ENCODE measurements around the gene DHRSX. TPM values are rescaled to one million over a fixed set of nuclear protein-coding genes. Genes with fewer than 3 reads are reported as not detected.
"Not testable (repeated sequence)": the region's sequence is repeated elsewhere in the genome, so short reads cannot be mapped to it uniquely, and the experiment has no call there.

Gene DHRSX
- total and polyA plus RNA-seq, 2 experiments from 2014 or later: 15.2 to 30.2 TPM

DNA sequence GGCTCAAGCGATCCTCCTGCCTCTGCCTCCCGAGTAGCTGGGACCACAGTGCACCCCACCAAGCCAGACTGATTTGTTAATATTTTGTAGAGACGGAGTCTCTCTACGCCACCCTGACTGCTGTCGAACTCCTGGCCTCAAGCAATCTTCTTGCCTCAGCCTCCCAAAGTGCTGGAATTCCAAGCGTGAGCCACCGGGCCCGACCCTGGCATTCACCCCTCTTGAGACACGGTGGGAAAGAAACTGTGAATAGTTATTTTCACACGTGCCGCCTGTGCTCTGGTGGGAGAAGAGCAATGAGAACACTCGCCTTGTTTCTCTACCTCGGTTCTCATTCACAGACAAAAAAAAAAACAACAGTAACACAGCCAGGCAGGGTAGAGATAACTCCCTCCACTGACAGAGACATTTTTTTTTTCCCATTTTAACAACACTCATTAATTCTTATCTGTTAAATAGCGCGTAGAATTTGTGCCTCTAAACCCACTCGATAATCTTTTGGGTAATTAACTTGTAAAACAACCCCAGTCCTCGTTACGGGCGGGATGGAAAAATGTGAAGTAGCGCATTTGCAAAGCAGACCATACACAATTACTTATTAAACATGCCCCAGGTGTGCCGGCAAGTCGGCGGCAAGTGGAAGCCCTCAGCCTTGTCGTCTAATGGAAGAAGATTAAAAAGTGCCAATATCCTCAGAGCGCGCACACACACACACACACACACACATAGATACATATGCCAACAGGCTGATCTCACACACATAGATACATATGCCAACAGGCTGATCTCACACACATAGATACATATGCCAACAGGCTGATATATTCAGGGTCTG lies 103.3 kb downstream of the DHRSX start:
- H3K4me2 ChIP-seq (ENCODE audit: unreplicated experiment): no peak overlapping the region
- no peaks in the 10 kb centered on the region for H3K36me3 ChIP-seq (ENCODE audit: low read depth)
- no peak for TF ChIP-seq EZH2phosphoT487 (IDR thresholded peaks at IDR 0.05; ENCODE audit: insufficient read depth, low read depth)
- no peak for TF ChIP-seq EZH2 (IDR thresholded peaks at IDR 0.05; ENCODE audit: insufficient read depth, poor library complexity, severe bottlenecking)
- 72 to 76% methylated on average over 26 of the region's 26 CpGs for WGBS, 2 experiments (ENCODE audit: low coverage in 1 of 2, low lambda C conversion rate in 2 of 2, missing lambda C conversion rate in 2 of 2)
- no peaks in the 10 kb centered on the region for H3K79me2 ChIP-seq (ENCODE audit: insufficient read depth)
- in situ Hi-C loops (cut with MboI): no loop called here
- H3K27me3 ChIP-seq (replicated peaks; ENCODE audit: insufficient read depth): no peaks in the 10 kb centered on the region
- H3K9ac ChIP-seq: no peak overlapping the region
- no peaks in the 10 kb centered on the region for H4K20me1 ChIP-seq (ENCODE audit: insufficient read depth)
- H2AFZ ChIP-seq: no peak overlapping the region
- no peak overlapping the region for H3K4me3 ChIP-seq
- H3K9me3 ChIP-seq (ENCODE audit: low read depth): no peaks in the 10 kb centered on the region
- peaks cover 17% of the 10 kb centered on the region; the same call in 1 of the 2 replicates for H3K4me1 ChIP-seq (ENCODE audit: insufficient read depth)
- peak; percentile 12 for DNase-seq
- H3K27ac ChIP-seq: no peak overlapping the region
- H3F3A ChIP-seq (ENCODE audit: insufficient read depth): peaks cover 17% of the 10 kb centered on the region
- no peaks in the 10 kb centered on the region for H3K9me2 ChIP-seq (ENCODE audit: insufficient read depth)

- no peak overlapping the region for H3K27ac ChIP-seq
- H3K4me3 ChIP-seq: no peak overlapping the region
- no peak overlapping the region for H3K4me2 ChIP-seq (ENCODE audit: unreplicated experiment)
- no peaks in the 10 kb centered on the region for H3K36me3 ChIP-seq (ENCODE audit: low read depth)
- TF ChIP-seq EZH2phosphoT487 (IDR thresholded peaks at IDR 0.05; ENCODE audit: insufficient read depth, low read depth) (no peak), EZH2 (IDR thresholded peaks at IDR 0.05; ENCODE audit: insufficient read depth, poor library complexity, severe bottlenecking) (no peak)
- no peaks in the 10 kb centered on the region for H3K79me2 ChIP-seq (ENCODE audit: insufficient read depth)
- no peaks in the 10 kb centered on the region for H3K9me3 ChIP-seq (ENCODE audit: low read depth)
- H3K27me3 ChIP-seq (replicated peaks; ENCODE audit: insufficient read depth): no peaks in the 10 kb centered on the region
- in situ Hi-C loops (cut with MboI): no loop called here
- 0 out of 2 replicates have a peak, but pooled peaks cover 4% of the 10 kb centered on the region for H3F3A ChIP-seq (ENCODE audit: insufficient read depth)
- no peak for DNase-seq
- H3K4me1 ChIP-seq (ENCODE audit: insufficient read depth): peaks cover 5% of the 10 kb centered on the region; the same call in 1 of the 2 replicates
- H4K20me1 ChIP-seq (ENCODE audit: insufficient read depth): no peaks in the 10 kb centered on the region
- H3K9me2 ChIP-seq (ENCODE audit: insufficient read depth): no peaks in the 10 kb centered on the region
- WGBS, 2 experiments (ENCODE audit: low coverage in 1 of 2, low lambda C conversion rate in 2 of 2, missing lambda C conversion rate in 2 of 2): 89 to 95% methylated on average over 17 to 19 of the region's 19 CpGs
- no peak overlapping the region for H2AFZ ChIP-seq
- H3K9ac ChIP-seq: no peak overlapping the region
Observed at GRCh38 chrX:2395261-2395992, 105.3 kb downstream of the DHRSX start.

- Histone ChIP-seq H3K4me2 (ENCODE audit: unreplicated experiment) (no peak overlapping the region), H3K27me3 (replicated peaks; ENCODE audit: insufficient read depth) (no peaks in the 10 kb centered on the region), H3F3A (ENCODE audit: insufficient read depth) (no peaks in the 10 kb centered on the region), H3K79me2 (ENCODE audit: insufficient read depth) (no peaks in the 10 kb centered on the region), H3K4me3 (no peak overlapping the region), H3K9me3 (ENCODE audit: low read depth) (no peaks in the 10 kb centered on the region), H3K36me3 (ENCODE audit: low read depth) (no peaks in the 10 kb centered on the region), H3K9me2 (ENCODE audit: insufficient read depth) (no peaks in the 10 kb centered on the region), H3K27ac (no peak overlapping the region), H4K20me1 (ENCODE audit: insufficient read depth) (no peaks in the 10 kb centered on the region), H3K4me1 (ENCODE audit: insufficient read depth) (no peaks in the 10 kb centered on the region), H3K9ac (no peak overlapping the region), H2AFZ (no peak overlapping the region)
- in situ Hi-C loops (cut with MboI): no loop called here
- TF ChIP-seq EZH2phosphoT487 (IDR thresholded peaks at IDR 0.05; ENCODE audit: insufficient read depth, low read depth) (no peak), EZH2 (IDR thresholded peaks at IDR 0.05; ENCODE audit: insufficient read depth, poor library complexity, severe bottlenecking) (no peak)
- 76 to 80% methylated on average over 15 of the region's 15 CpGs for WGBS, 2 experiments (ENCODE audit: low coverage in 1 of 2, low lambda C conversion rate in 2 of 2, missing lambda C conversion rate in 2 of 2)
- peak; percentile 64 for DNase-seq
Observed at GRCh38 chrX:2391869-2392606, 108.7 kb downstream of the DHRSX start.

DNA sequence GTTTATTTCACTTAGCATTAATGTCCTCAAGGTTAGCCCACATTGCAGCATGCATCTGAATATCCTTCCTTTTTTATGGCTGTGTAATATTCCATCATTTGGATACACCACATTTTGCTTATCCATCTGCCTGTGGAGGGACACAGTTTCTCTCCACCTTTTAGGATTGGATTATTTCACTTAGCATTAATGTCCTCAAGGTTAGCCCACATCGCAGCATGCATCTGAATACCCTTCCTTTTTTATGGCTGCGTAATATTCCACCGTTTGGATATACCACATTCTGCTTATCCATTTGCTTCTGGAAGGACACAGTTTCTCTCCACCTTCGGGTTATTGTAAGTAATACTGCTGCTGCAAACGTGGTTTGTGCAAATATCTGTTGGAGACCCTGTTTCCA lies 110.0 kb downstream of the DHRSX start:
- peaks cover under 1% of the 10 kb centered on the region; the same call in 1 of the 2 replicates for H3F3A ChIP-seq (ENCODE audit: insufficient read depth)
- no peaks in the 10 kb centered on the region for H3K36me3 ChIP-seq (ENCODE audit: low read depth)
- H3K27ac ChIP-seq: no peak overlapping the region
- no peak overlapping the region for H3K4me3 ChIP-seq
- in situ Hi-C loops (cut with MboI): no loop called here
- no peak overlapping the region for H3K4me2 ChIP-seq (ENCODE audit: unreplicated experiment)
- H3K27me3 ChIP-seq (replicated peaks; ENCODE audit: insufficient read depth): no peaks in the 10 kb centered on the region
- no peaks in the 10 kb centered on the region for H3K9me3 ChIP-seq (ENCODE audit: low read depth)
- H4K20me1 ChIP-seq (ENCODE audit: insufficient read depth): no peaks in the 10 kb centered on the region
- WGBS, 2 experiments (ENCODE audit: low coverage in 1 of 2, low lambda C conversion rate in 2 of 2, missing lambda C conversion rate in 2 of 2): 95 to 98% methylated on average over 5 of the region's 5 CpGs
- DNase-seq: no peak
- no peaks in the 10 kb centered on the region for H3K79me2 ChIP-seq (ENCODE audit: insufficient read depth)
- no peak overlapping the region for H3K9ac ChIP-seq
- TF ChIP-seq EZH2phosphoT487 (IDR thresholded peaks at IDR 0.05; ENCODE audit: insufficient read depth, low read depth) (no peak), EZH2 (IDR thresholded peaks at IDR 0.05; ENCODE audit: insufficient read depth, poor library complexity, severe bottlenecking) (no peak)
- H3K4me1 ChIP-seq (ENCODE audit: insufficient read depth): no peaks in the 10 kb centered on the region
- no peak overlapping the region for H2AFZ ChIP-seq
- H3K9me2 ChIP-seq (ENCODE audit: insufficient read depth): no peaks in the 10 kb centered on the region

GRCh38 chrX:2389731-2390130 lies 111.0 kb downstream of the DHRSX start:
- H2AFZ ChIP-seq; H3K27me3 ChIP-seq (replicated peaks; ENCODE audit: insufficient read depth); H3K4me1 ChIP-seq (ENCODE audit: insufficient read depth); H3F3A ChIP-seq (ENCODE audit: insufficient read depth); H3K9me2 ChIP-seq (ENCODE audit: insufficient read depth); H4K20me1 ChIP-seq (ENCODE audit: insufficient read depth); H3K9ac ChIP-seq; in situ Hi-C loops (cut with MboI); H3K36me3 ChIP-seq (ENCODE audit: low read depth); H3K79me2 ChIP-seq (ENCODE audit: insufficient read depth); H3K4me2 ChIP-seq (ENCODE audit: unreplicated experiment); DNase-seq; H3K27ac ChIP-seq; H3K4me3 ChIP-seq; H3K9me3 ChIP-seq (ENCODE audit: low read depth): not testable (repeated sequence)
- WGBS, 2 experiments (ENCODE audit: low coverage in 1 of 2, low lambda C conversion rate in 2 of 2, missing lambda C conversion rate in 2 of 2): 94 to 97% methylated on average over 15 of the region's 15 CpGs

Data from GM23248 (cell line).